HEK293T (cell line): Measurements from ENCODE around the gene DCHS2.

Experiments used
- CTCF ChIA-PET: fragments of 350-600 bp; formaldehyde crosslinking; extraction: SDS; loops from one replicate; lab custom pipeline; 2021; ENCODE audit warnings: antibody characterized with exemption, inconsistent platforms; lab: Yijun Ruan, JAX
- POLR2A ChIA-PET: fragments of 350-600 bp; formaldehyde crosslinking; extraction: SDS; loops from one replicate; lab custom pipeline; 2020; ENCODE audit warnings: antibody characterized with exemption, inconsistent platforms; lab: Yijun Ruan, JAX
- DNase-seq: peaks from one replicate; pipeline ENCODE4 v3.0.0; 2012; ENCODE audit warnings: mixed read lengths; ENCODE audit errors: extremely low spot score
- ARNT ChIP-seq: fragments of 450-650 bp; IDR thresholded peaks from 2 replicates; pipeline ENCODE4 v1.6.1; 2017; ENCODE audit warnings: mild to moderate bottlenecking
- BHLHE40 ChIP-seq: fragments of 450-650 bp; IDR thresholded peaks from 2 replicates; pipeline ENCODE4 v1.6.1; 2016; ENCODE audit warnings: mild to moderate bottlenecking, moderate library complexity, borderline replicate concordance
- CTBP1 ChIP-seq: fragments of 450-650 bp; IDR thresholded peaks from 2 replicates; pipeline ENCODE4 v1.6.1; 2016; ENCODE audit warnings: borderline replicate concordance
- ELF4 ChIP-seq: fragments of 450-650 bp; IDR thresholded peaks from 2 replicates; pipeline ENCODE4 v1.6.1; 2017; ENCODE audit warnings: antibody characterized with exemption
- FOXA1 ChIP-seq: fragments of 450-650 bp; IDR thresholded peaks from 2 replicates; pipeline ENCODE4 v1.6.1; 2016; ENCODE audit warnings: mild to moderate bottlenecking
- FOXK2 ChIP-seq: fragments of 450-650 bp; IDR thresholded peaks from 2 replicates; pipeline ENCODE4 v1.6.1; 2016; ENCODE audit warnings: mild to moderate bottlenecking
- FOXM1 ChIP-seq: fragments of 450-650 bp; IDR thresholded peaks from 2 replicates; pipeline ENCODE4 v1.6.1; 2017; ENCODE audit warnings: mild to moderate bottlenecking, borderline replicate concordance
- HDGF ChIP-seq: fragments of 450-650 bp; IDR thresholded peaks from 2 replicates; pipeline ENCODE4 v1.6.1; 2017; ENCODE audit warnings: antibody characterized with exemption, borderline replicate concordance
- L3MBTL2 ChIP-seq: fragments of 450-650 bp; conservative IDR thresholded peaks from 2 replicates; pipeline ENCODE4 v1.6.1; 2016; ENCODE audit warnings: mild to moderate bottlenecking
- LEF1 ChIP-seq: fragments of 450-650 bp; IDR thresholded peaks from 2 replicates; pipeline ENCODE4 v1.6.1; 2017; ENCODE audit warnings: mild to moderate bottlenecking, borderline replicate concordance
- NFRKB ChIP-seq: fragments of 450-650 bp; IDR thresholded peaks from 2 replicates; pipeline ENCODE4 v1.6.1; 2016; ENCODE audit warnings: mild to moderate bottlenecking, moderate library complexity
- SP1 ChIP-seq: fragments of 450-650 bp; IDR thresholded peaks from 2 replicates; pipeline ENCODE4 v1.6.1; 2017
- SUZ12 ChIP-seq: fragments of 450-650 bp; IDR thresholded peaks from 2 replicates; pipeline ENCODE4 v1.6.1; 2016; ENCODE audit warnings: mild to moderate bottlenecking
- TARDBP ChIP-seq: fragments of 450-650 bp; IDR thresholded peaks from 2 replicates; pipeline ENCODE4 v1.6.1; 2016
- ZNF384 ChIP-seq: fragments of 450-650 bp; IDR thresholded peaks from 2 replicates; pipeline ENCODE4 v1.6.1; 2016
- TF ChIP-seq, protein P1 (sequence below): fragments of 450-650 bp; IDR thresholded peaks from 2 replicates; pipeline ENCODE4 v1.6.1; 2016

DCHS2 gene

DNA sequence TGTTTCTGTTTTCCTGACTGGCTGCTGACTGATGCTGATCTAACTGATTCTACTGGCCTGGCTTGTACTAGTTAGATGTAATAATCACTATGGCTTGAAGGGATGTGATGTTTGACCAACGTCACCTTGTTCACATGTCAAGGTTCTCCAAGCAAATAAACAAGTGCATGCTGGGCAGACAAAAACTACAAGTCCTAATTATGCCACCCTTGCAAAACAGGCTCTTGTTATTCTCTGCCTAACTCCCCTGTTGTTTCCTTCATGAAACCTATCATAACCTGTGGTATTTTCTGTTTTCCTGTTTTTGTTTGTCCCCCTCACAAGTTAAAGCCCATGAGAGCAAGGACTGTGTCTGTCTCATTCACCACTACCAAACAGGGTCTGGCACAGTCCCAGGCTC, 146.2 kb downstream of the DCHS2 start:
- ChIA-PET POLR2A (no interaction called here), CTCF (interaction anchor here (0.6 to 1.3 kb wide), 3 partner anchors 15 to 219 kb away, joined by 3 read pairs; no protein-coding TSS in a partner anchor)
- TF ChIP-seq FOXM1 = no peak
- TF ChIP-seq HDGF = no peak
- no peak for TF ChIP-seq NFRKB
- TF ChIP-seq L3MBTL2 = no peak
- no peak for TF ChIP-seq BHLHE40
- no peak for TF ChIP-seq ZNF384
- TF ChIP-seq LEF1 = no peak
- no peak for TF ChIP-seq FOXA1
- no peak for TF ChIP-seq SP1
- no peak for TF ChIP-seq ELF4
- TF ChIP-seq, protein P1, sequence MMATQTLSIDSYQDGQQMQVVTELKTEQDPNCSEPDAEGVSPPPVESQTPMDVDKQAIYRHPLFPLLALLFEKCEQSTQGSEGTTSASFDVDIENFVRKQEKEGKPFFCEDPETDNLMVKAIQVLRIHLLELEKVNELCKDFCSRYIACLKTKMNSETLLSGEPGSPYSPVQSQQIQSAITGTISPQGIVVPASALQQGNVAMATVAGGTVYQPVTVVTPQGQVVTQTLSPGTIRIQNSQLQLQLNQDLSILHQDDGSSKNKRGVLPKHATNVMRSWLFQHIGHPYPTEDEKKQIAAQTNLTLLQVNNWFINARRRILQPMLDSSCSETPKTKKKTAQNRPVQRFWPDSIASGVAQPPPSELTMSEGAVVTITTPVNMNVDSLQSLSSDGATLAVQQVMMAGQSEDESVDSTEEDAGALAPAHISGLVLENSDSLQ = no peak
- no peak for TF ChIP-seq ARNT
- no peak for TF ChIP-seq TARDBP
- no peak for TF ChIP-seq CTBP1
- TF ChIP-seq SUZ12 = no peak
- TF ChIP-seq FOXK2 = no peak
- DNase-seq = no peak

DNA sequence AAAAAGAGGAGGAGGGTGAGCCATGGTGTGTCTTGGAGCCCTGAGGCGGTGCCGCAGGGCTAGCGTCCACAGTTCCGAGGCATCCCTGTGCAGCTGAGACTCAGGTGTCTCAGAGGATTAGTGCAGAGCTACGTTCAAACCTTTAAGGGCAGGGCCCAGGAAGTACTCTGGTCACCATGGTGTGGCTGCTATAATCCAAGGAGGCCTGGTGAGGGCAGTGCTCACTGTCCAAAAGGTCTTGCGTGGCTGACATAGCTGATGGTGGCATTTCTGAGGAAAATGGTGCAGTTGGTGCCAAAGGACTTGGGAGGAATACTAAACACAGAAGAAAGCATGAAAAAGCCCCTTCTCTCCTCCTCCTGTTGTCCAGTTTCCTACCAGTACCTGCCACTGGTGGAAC, 146.9 kb downstream of the DCHS2 start:
- ChIA-PET CTCF (interaction anchor here (0.7 to 1.3 kb wide), 2 partner anchors 14 to 72 kb away, joined by 3 read pairs; no protein-coding TSS in a partner anchor), POLR2A (no interaction called here)
- TF ChIP-seq FOXA1 = no peak
- TF ChIP-seq SUZ12 = no peak
- TF ChIP-seq LEF1 = no peak
- TF ChIP-seq SP1 = no peak
- no peak for TF ChIP-seq BHLHE40
- TF ChIP-seq ELF4 = no peak
- TF ChIP-seq HDGF = no peak
- TF ChIP-seq NFRKB = no peak
- no peak for TF ChIP-seq ZNF384
- no peak for TF ChIP-seq CTBP1
- TF ChIP-seq ARNT = no peak
- no peak for TF ChIP-seq FOXM1
- no peak for TF ChIP-seq FOXK2
- TF ChIP-seq, protein P1 = no peak
- TF ChIP-seq L3MBTL2 = no peak
- no peak for TF ChIP-seq TARDBP
- DNase-seq = no peak

DNA sequence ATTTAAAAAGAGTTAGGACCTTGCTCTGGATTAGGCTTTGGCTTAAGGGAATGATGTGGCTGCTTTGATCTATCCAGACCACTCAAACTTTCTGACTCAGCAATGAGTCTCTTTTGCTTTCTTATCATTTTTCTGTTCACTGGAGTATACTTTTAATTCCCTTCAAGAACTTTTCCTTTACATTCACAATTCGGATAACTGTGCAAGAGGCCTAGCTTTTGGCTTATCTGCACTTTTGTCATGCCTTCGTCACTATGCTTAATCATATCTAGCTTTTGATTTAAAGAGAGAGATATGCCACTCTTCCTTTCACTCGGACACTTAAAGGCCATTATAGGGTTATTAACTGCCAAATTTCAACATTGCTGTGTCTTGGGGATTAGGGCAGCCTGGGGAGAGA, 147.9 kb downstream of the DCHS2 start:
- TF ChIP-seq BHLHE40 = no peak
- no peak for TF ChIP-seq SUZ12
- no peak for TF ChIP-seq SP1
- TF ChIP-seq L3MBTL2 = no peak
- no peak for TF ChIP-seq ZNF384
- no peak for TF ChIP-seq FOXA1
- no peak for TF ChIP-seq FOXK2
- POLR2A ChIA-PET = no interaction called here
- CTCF ChIA-PET = no interaction called here
- DNase-seq = no peak

DNA sequence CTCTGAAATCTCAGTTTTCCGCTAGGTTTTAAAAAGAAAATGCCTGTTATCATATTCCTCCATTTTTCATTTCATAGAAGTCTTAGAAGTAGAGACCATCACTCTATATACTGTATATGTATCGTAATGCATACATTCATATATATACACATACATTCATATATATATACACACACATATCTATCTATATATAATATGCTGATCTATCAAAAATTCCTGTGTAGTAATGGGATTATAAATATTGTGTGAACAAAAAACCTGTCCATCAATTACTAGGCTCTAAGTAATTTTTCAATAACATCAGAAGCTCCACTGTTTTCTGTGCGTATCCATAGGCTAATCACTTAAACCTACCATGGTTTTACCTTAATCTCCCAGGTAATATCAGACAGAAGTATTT, 150.2 kb downstream of the DCHS2 start:
- no peak for TF ChIP-seq LEF1
- TF ChIP-seq BHLHE40 = no peak
- TF ChIP-seq FOXM1 = no peak
- no peak for TF ChIP-seq SUZ12
- no peak for TF ChIP-seq FOXK2
- TF ChIP-seq SP1 = no peak
- TF ChIP-seq, protein P1 = no peak
- TF ChIP-seq ELF4 = no peak
- TF ChIP-seq TARDBP = no peak
- no peak for TF ChIP-seq ARNT
- no peak for TF ChIP-seq CTBP1
- TF ChIP-seq ZNF384 = no peak
- TF ChIP-seq FOXA1 = no peak
- TF ChIP-seq L3MBTL2 = no peak
- no peak for TF ChIP-seq NFRKB
- no peak for DNase-seq
- ChIA-PET POLR2A (no interaction called here), CTCF (no interaction called here)

DNA sequence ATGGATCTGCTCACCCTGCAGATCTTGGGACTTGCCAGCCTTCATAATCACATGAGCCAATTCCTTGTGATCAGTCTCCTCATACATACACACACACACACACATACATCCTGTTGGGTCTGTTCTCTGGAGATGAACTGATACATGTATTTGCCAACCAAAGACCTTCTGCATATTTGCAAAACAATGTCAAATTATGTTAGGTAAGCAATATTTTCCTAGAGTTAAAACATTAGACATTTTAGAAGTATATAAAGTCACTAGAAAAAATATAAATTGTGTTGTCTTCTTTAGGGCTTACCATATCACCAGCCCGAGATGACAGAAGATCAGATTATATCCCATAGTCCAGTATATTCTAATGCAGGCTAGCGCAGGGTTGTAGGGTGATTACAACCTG, 156.0 kb downstream of the DCHS2 start:
- POLR2A ChIA-PET = no interaction called here
- no peak for DNase-seq
- CTCF ChIA-PET = no interaction called here
- TF ChIP-seq LEF1 (no peak), HDGF (no peak), SUZ12 (no peak), FOXK2 (no peak), ARNT (no peak), NFRKB (no peak), TARDBP (no peak), L3MBTL2 (no peak), FOXA1 (no peak), CTBP1 (no peak), ZNF384 (no peak), BHLHE40 (no peak), FOXM1 (no peak), ELF4 (no peak), SP1 (no peak)
- TF ChIP-seq, protein P1 = no peak
